HG02840 (cell line): ENCODE results near the gene SSBP1.
"Not testable (repeated sequence)": the region's sequence is repeated elsewhere in the genome, so short reads cannot be mapped to it uniquely, and the experiment has no call there.

Source experiments
- ATAC-seq: cut with Tn5 transposase; IDR thresholded peaks from one replicate; pipeline ENCODE4 v1.9.1; 2021; ENCODE audit warnings: mild to moderate bottlenecking, moderate library complexity, moderate number of reproducible peaks; ENCODE audit not compliant: unreplicated experiment, low FRiP score

The SSBP1 gene

GRCh38 chr7:141737836-141738591, at the start of gene SSBP1:
SSBP1 (plus strand) TSS chr7:141738358; CDS start chr7:141739167, 809 bp downstream.
- ATAC-seq = peak; percentile 93

- ATAC-seq = not testable (repeated sequence)
These were observed 48.9 kb upstream of the SSBP1 start for GRCh38 chr7:141689072-141689825.

GRCh38 chr7:141691540-141691939, 46.6 kb upstream of the SSBP1 start:
- no peak for ATAC-seq

- no peak for ATAC-seq
These were observed 46.2 kb upstream of the SSBP1 start for GRCh38 chr7:141691961-141692360.

- ATAC-seq = no peak
These were observed 45.1 kb upstream of the SSBP1 start for GRCh38 chr7:141693082-141693481.

GRCh38 chr7:141695803-141696289, 42.3 kb upstream of the SSBP1 start:
- ATAC-seq = no peak

- ATAC-seq = no peak
These were observed 41.8 kb upstream of the SSBP1 start for GRCh38 chr7:141696348-141696747.

GRCh38 chr7:141697211-141697871, 40.8 kb upstream of the SSBP1 start:
- no peak for ATAC-seq

GRCh38 chr7:141698247-141699015, 39.7 kb upstream of the SSBP1 start:
- no peak for ATAC-seq

- ATAC-seq = no peak
These were observed 38.3 kb upstream of the SSBP1 start for GRCh38 chr7:141699860-141700259.

- no peak for ATAC-seq
These were observed 37.8 kb upstream of the SSBP1 start for GRCh38 chr7:141700296-141700847.

GRCh38 chr7:141700848-141701371, 37.2 kb upstream of the SSBP1 start:
- ATAC-seq = no peak

GRCh38 chr7:141701489-141702046, 36.6 kb upstream of the SSBP1 start:
- ATAC-seq = peak; percentile 75

GRCh38 chr7:141702047-141702567, 36.1 kb upstream of the SSBP1 start, which contains the start of gene DENND11:
DENND11 (minus strand) TSS chr7:141702166; CDS start chr7:141702153, 13 bp downstream.
- ATAC-seq = peak; percentile 78

- no peak for ATAC-seq
These were observed 35.3 kb upstream of the SSBP1 start for GRCh38 chr7:141702892-141703291.

GRCh38 chr7:141704112-141704511, 34.0 kb upstream of the SSBP1 start:
- ATAC-seq = no peak

- no peak for ATAC-seq
These were observed 33.4 kb upstream of the SSBP1 start for GRCh38 chr7:141704741-141705140.

- no peak for ATAC-seq
These were observed 31.7 kb upstream of the SSBP1 start for GRCh38 chr7:141706239-141707064.
